Retinal pigment epithelial cell (primary cell): Measurements from ENCODE around the gene ADAP1.

Experiments
- DNase-seq: peaks from one replicate; pipeline ENCODE4 v3.0.0-alpha.2; 2010; ENCODE audit warnings: low read depth
- H3K4me3 ChIP-seq: 2 replicates; pipeline ENCODE4 v1.5.1; 2011; ENCODE audit warnings: mild to moderate bottlenecking, low read length, control low read depth, moderate library complexity
- CTCF ChIP-seq: conservative IDR thresholded peaks from 2 replicates; pipeline ENCODE4 v1.5.1; 2011; ENCODE audit warnings: low read depth, low read length, control low read depth, inconsistent platforms

ADAP1 gene

DNA sequence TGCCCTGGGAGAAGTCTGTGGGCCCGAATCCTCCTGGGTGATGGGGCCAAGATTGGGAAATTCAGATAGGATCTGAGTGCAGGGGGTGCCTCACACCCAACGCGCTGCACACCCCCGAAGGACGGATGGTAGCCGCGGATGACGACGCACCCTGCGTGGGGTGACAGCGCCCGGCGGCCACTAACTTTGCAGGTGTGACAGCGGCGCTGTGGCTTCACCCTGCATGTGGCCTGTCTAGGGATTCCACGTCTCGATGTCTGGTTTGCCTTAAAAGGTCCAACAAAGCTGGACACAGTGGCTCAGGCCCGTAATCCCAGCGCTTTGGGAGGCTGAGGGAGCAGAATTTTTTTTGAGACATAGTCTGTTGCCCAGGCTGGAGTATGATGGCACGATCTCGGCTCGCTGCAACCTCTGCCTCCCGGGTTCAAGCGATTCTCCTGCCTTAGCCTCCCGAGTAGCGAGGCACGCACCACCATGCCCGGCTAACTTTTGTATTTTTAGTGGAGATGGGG, 18.6 kb downstream of the ADAP1 start:
- TF ChIP-seq CTCF: no peak
- DNase-seq: no peak
- no peak overlapping the region for H3K4me3 ChIP-seq

GRCh38 chr7:935164-935873, 19.2 kb downstream of the ADAP1 start:
- DNase-seq: no peak
- no peak overlapping the region for H3K4me3 ChIP-seq
- no peak for TF ChIP-seq CTCF

- DNase-seq: no peak
- no peak overlapping the region for H3K4me3 ChIP-seq
- no peak for TF ChIP-seq CTCF
These were observed 19.9 kb downstream of the ADAP1 start for GRCh38 chr7:934469-935163.

- no peak for DNase-seq
- no peak overlapping the region for H3K4me3 ChIP-seq
- no peak for TF ChIP-seq CTCF
These were observed 21.9 kb downstream of the ADAP1 start for GRCh38 chr7:932651-932975.

- no peak overlapping the region for H3K4me3 ChIP-seq
- DNase-seq: no peak
- no peak for TF ChIP-seq CTCF
These were observed 22.4 kb downstream of the ADAP1 start for GRCh38 chr7:931871-932650.

GRCh38 chr7:930975-931758, 23.3 kb downstream of the ADAP1 start:
- H3K4me3 ChIP-seq: no peak overlapping the region
- TF ChIP-seq CTCF: no peak
- DNase-seq: no peak
